Osteoblast (primary cell): ENCODE measurements around the gene TPSB2. TPM values are rescaled to one million over a fixed set of nuclear protein-coding genes. Genes with fewer than 3 reads are reported as not detected.

ENCODE experiments used
- DNase-seq: peaks from one replicate; pipeline ENCODE4 v3.0.0; 2011; ENCODE audit warnings: low spot score, mixed read lengths; ENCODE audit not compliant: insufficient read length; ENCODE audit errors: missing footprints
- H2AFZ ChIP-seq: 2 replicates; pipeline ENCODE4 v1.6.0; 2011; ENCODE audit warnings: mild to moderate bottlenecking, low read length
- H3K27ac ChIP-seq: 2 replicates; pipeline ENCODE4 v1.5.1; 2011; ENCODE audit warnings: mild to moderate bottlenecking, low read depth, low read length, moderate library complexity
- H3K27me3 ChIP-seq: 2 replicates; pipeline ENCODE4 v1.6.0; 2012; ENCODE audit warnings: mild to moderate bottlenecking, control low read depth, inconsistent platforms, low read length, moderate library complexity; ENCODE audit not compliant: insufficient read depth
- H3K36me3 ChIP-seq: 2 replicates; pipeline ENCODE4 v1.5.1; 2011; ENCODE audit warnings: mild to moderate bottlenecking, low read length, control low read depth, moderate library complexity; ENCODE audit not compliant: insufficient read depth
- H3K4me1 ChIP-seq: 2 replicates; pipeline ENCODE4 v1.5.1; 2011; ENCODE audit warnings: mild to moderate bottlenecking, low read length, control low read depth, moderate library complexity; ENCODE audit not compliant: insufficient read depth
- H3K4me2 ChIP-seq: 2 replicates; pipeline ENCODE4 v1.6.0; 2011; ENCODE audit warnings: mild to moderate bottlenecking, low read length; ENCODE audit not compliant: insufficient read depth
- H3K4me3 ChIP-seq: fragments of 200-600 bp; sonication (generic); 3 replicates; pipeline ENCODE4 v1.5.1; 2012; ENCODE audit warnings: mild to moderate bottlenecking, low read length, inconsistent platforms; ENCODE audit not compliant: insufficient read depth
- H3K79me2 ChIP-seq: 2 replicates; pipeline ENCODE4 v1.6.0; 2012; ENCODE audit warnings: mild to moderate bottlenecking, low read length, control low read depth, inconsistent platforms; ENCODE audit not compliant: insufficient read depth
- H3K9me3 ChIP-seq: 2 replicates; pipeline ENCODE4 v1.5.1; 2011; ENCODE audit warnings: low read depth, low read length, control low read depth
- H4K20me1 ChIP-seq: 2 replicates; pipeline ENCODE4 v1.6.0; 2012; ENCODE audit warnings: mild to moderate bottlenecking, low read length, control low read depth; ENCODE audit not compliant: insufficient read depth
- CTCF ChIP-seq: IDR thresholded peaks from 2 replicates; pipeline ENCODE4 v1.5.1; 2011; ENCODE audit warnings: mild to moderate bottlenecking, low read depth, low read length, moderate library complexity; ENCODE audit errors: extremely low read depth
- total RNA-seq: library from RNA; depleted of rRNA; stranded (reverse); fragments of >200 nt; gene quantifications from 2 replicates; pipeline ENCODE4 v1.2.3, GENCODE V29; 2012

The TPSB2 gene
- total RNA-seq, 1 donor, result not detected

DNA sequence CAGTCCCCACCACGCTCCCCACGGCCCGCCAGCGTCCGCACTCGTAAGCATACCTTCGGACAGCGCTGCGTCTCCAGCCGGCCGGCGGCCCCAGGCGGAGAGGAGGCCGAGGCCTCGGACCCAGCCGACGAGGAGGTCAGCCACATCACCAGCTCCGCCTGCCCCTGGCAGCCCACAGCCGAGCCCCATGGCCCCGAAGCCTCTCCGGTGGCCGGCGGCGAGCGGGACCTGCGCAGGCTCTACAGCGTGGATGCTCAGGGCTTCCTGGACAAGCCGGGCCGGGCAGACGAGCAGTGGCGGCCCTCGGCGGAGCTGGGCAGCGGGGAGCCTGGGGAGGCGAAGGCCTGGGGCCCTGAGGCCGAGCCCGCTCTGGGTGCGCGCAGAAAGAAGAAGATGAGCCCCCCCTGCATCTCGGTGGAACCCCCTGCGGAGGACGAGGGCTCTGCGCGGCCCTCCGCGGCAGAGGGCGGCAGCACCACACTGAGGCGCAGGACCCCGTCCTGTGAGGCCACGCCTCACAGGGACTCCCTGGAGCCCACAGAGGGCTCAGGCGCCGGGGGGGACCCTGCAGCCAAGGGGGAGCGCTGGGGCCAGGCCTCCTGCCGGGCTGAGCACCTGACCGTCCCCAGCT is 9.8 kb downstream of the TPSB2 start:
- H2AFZ ChIP-seq, result no peak overlapping the region
- H3K27me3 ChIP-seq, result no peaks in the 10 kb centered on the region
- no peak overlapping the region for H3K27ac ChIP-seq
- no peak overlapping the region for H3K4me2 ChIP-seq
- H3K9me3 ChIP-seq, result no peaks in the 10 kb centered on the region
- TF ChIP-seq CTCF, result no peak
- DNase-seq, result no peak
- H4K20me1 ChIP-seq, result no peaks in the 10 kb centered on the region
- no peak overlapping the region for H3K4me3 ChIP-seq
- no peaks in the 10 kb centered on the region for H3K4me1 ChIP-seq
- no peaks in the 10 kb centered on the region for H3K79me2 ChIP-seq
- no peaks in the 10 kb centered on the region for H3K36me3 ChIP-seq

GRCh38 chr16:1218930-1219611 is 10.9 kb downstream of the TPSB2 start:
- no peaks in the 10 kb centered on the region for H3K36me3 ChIP-seq
- DNase-seq, result no peak
- no peaks in the 10 kb centered on the region for H3K4me1 ChIP-seq
- H2AFZ ChIP-seq, result no peak overlapping the region
- no peaks in the 10 kb centered on the region for H3K27me3 ChIP-seq
- H4K20me1 ChIP-seq, result no peaks in the 10 kb centered on the region
- no peaks in the 10 kb centered on the region for H3K9me3 ChIP-seq
- no peak overlapping the region for H3K4me3 ChIP-seq
- no peak for TF ChIP-seq CTCF
- no peak overlapping the region for H3K27ac ChIP-seq
- no peaks in the 10 kb centered on the region for H3K79me2 ChIP-seq
- no peak overlapping the region for H3K4me2 ChIP-seq

GRCh38 chr16:1218061-1218929 is 11.7 kb downstream of the TPSB2 start:
- Histone ChIP-seq H3K4me1 (no peaks in the 10 kb centered on the region), H3K4me2 (no peak overlapping the region), H3K9me3 (no peaks in the 10 kb centered on the region), H4K20me1 (no peaks in the 10 kb centered on the region), H3K79me2 (no peaks in the 10 kb centered on the region), H3K36me3 (no peaks in the 10 kb centered on the region), H2AFZ (no peak overlapping the region), H3K27ac (no peak overlapping the region), H3K27me3 (no peaks in the 10 kb centered on the region), H3K4me3 (no peak overlapping the region)
- no peak for TF ChIP-seq CTCF
- no peak for DNase-seq

GRCh38 chr16:1217526-1217925 is 12.5 kb downstream of the TPSB2 start:
- DNase-seq, result no peak
- no peak overlapping the region for H3K4me3 ChIP-seq
- H3K27me3 ChIP-seq, result no peaks in the 10 kb centered on the region
- H3K36me3 ChIP-seq, result no peaks in the 10 kb centered on the region
- H3K79me2 ChIP-seq, result no peaks in the 10 kb centered on the region
- H2AFZ ChIP-seq, result no peak overlapping the region
- no peak overlapping the region for H3K4me2 ChIP-seq
- H3K9me3 ChIP-seq, result no peaks in the 10 kb centered on the region
- H3K4me1 ChIP-seq, result no peaks in the 10 kb centered on the region
- H4K20me1 ChIP-seq, result no peaks in the 10 kb centered on the region
- no peak overlapping the region for H3K27ac ChIP-seq
- TF ChIP-seq CTCF, result no peak
